ENCODE data around the gene SRC.

The SRC gene
- total RNA-seq, result 46.6 to 751 (median 140) reads per million in 17 experiments

GRCh38 chr20:37345339-37346235 lies at the start of gene SRC:
Gene SRC, plus strand, starts transcription at chr20:37346140. Its CDS starts 38,014 bp downstream, at chr20:37384154.
- DNase-seq, result peak; percentile 59 to 89 (median 78)

- DNase-seq, result peak; percentile 36 to 58 (median 48)
Measured at GRCh38 chr20:37296371-37296770, 49.6 kb upstream of the SRC start.

GRCh38 chr20:37297066-37297736 lies 48.7 kb upstream of the SRC start:
- no peak for DNase-seq

GRCh38 chr20:37298190-37298939 lies 47.6 kb upstream of the SRC start:
- peak in 3 of 4 experiments; percentile 40 to 46 (median 45) for DNase-seq

GRCh38 chr20:37299718-37300528 lies 46.0 kb upstream of the SRC start:
- no peak for DNase-seq

- DNase-seq, result no peak
Measured at GRCh38 chr20:37301120-37301519, 44.8 kb upstream of the SRC start.

- DNase-seq, result no peak
Measured at GRCh38 chr20:37301558-37301957, 44.4 kb upstream of the SRC start.

GRCh38 chr20:37302981-37303380 lies 43.0 kb upstream of the SRC start:
- no peak for DNase-seq

- DNase-seq, result no peak
Measured at GRCh38 chr20:37303637-37304036, 42.3 kb upstream of the SRC start.

- DNase-seq, result no peak
Measured at GRCh38 chr20:37305079-37305478, 40.9 kb upstream of the SRC start.

GRCh38 chr20:37305839-37306238 lies 40.1 kb upstream of the SRC start:
- DNase-seq, result no peak

GRCh38 chr20:37308086-37309050 lies 37.6 kb upstream of the SRC start:
- DNase-seq, result no peak

GRCh38 chr20:37309290-37309689 lies 36.6 kb upstream of the SRC start:
- no peak for DNase-seq

- DNase-seq, result no peak
Measured at GRCh38 chr20:37309936-37310590, 35.9 kb upstream of the SRC start.

GRCh38 chr20:37310951-37311350 lies 35.0 kb upstream of the SRC start:
- DNase-seq, result no peak

- DNase-seq, result no peak
Measured at GRCh38 chr20:37311710-37312355, 34.1 kb upstream of the SRC start.

- DNase-seq, result no peak
Measured at GRCh38 chr20:37313546-37314091, 32.3 kb upstream of the SRC start.

GRCh38 chr20:37314099-37314498 lies 31.8 kb upstream of the SRC start:
- DNase-seq, result no peak

- DNase-seq, result no peak
Measured at GRCh38 chr20:37314617-37315016, 31.3 kb upstream of the SRC start.

Data from suppressor macrophage (primary cell).